Kidney epithelial cell (primary cell): ENCODE measurements around the gene TTLL4. TPM values are rescaled to one million over a fixed set of nuclear protein-coding genes. Genes with fewer than 3 reads are reported as not detected.

Experiments
- DNase-seq: peaks from one replicate; pipeline ENCODE4 v3.0.0-alpha.2; 2010; ENCODE audit warnings: low read depth
- H3K27me3 ChIP-seq: 2 replicates; pipeline ENCODE4 v1.6.0; 2011; ENCODE audit warnings: low read length; ENCODE audit not compliant: control insufficient read depth, insufficient read depth
- H3K36me3 ChIP-seq: 2 replicates; pipeline ENCODE4 v1.5.1; 2011; ENCODE audit warnings: low read length; ENCODE audit not compliant: control insufficient read depth, insufficient read depth
- H3K4me3 ChIP-seq: 2 replicates; pipeline ENCODE4 v1.5.1; 2011; ENCODE audit warnings: low read depth, mild to moderate bottlenecking, control low read depth, low read length
- total RNA-seq: library from RNA; depleted of rRNA; stranded (reverse); fragments of >200 nt; gene quantifications from 2 replicates; pipeline ENCODE4 v1.2.3, GENCODE V29; 2015
- TF ChIP-seq, protein P1 (sequence below): IDR thresholded peaks from 2 replicates; pipeline ENCODE4 v1.5.1; 2011; ENCODE audit warnings: mild to moderate bottlenecking, moderate library complexity, low read length, control low read depth, inconsistent platforms; ENCODE audit not compliant: insufficient read depth, poor library complexity, severe bottlenecking

TTLL4 gene
- total RNA-seq, 1 donor from 2014 or later: 17.3 TPM

DNA sequence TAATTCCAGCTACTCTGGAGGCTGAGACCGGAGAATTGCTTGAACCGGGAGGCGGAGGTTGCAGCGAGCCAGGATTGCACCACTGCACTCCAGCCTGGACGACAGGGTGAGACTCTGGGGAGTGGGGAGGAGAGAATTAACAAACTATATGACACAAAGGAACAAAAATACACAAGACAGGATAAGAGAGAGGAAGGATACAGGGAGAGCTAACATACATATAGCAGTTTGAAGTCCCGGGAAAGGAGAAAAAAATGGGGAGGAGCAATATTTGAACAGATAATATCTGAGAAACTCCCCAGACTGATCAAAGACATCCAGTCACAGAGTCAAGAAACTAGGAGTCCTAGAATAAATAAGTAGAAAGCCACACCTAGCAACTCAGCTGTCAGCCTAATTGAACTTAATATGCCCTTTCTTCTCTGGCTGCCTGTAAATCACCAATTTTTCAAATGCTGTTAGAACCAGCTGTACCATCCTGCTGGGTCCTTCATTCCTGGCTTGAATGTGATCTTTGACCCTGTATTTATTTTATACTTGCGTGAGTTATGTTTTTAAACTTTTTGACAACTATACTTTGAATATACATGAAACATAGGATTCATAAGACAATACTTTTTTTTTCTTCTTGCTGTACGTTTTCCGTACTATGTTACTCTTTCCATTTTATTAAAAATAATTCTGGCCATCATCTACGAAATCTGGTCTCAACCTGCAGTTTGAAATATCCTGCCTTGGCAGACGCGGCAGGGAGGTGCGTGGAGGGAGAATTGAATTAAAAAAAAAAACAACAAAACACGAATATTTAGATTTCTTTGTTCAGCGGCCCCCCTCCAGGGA, 70.4 kb downstream of the TTLL4 start:
- peak overlapping the region; percentile 69 for H3K4me3 ChIP-seq
- H3K36me3 ChIP-seq: no peaks in the 10 kb centered on the region
- no peaks in the 10 kb centered on the region for H3K27me3 ChIP-seq
- no peak for DNase-seq
- TF ChIP-seq, protein P1, sequence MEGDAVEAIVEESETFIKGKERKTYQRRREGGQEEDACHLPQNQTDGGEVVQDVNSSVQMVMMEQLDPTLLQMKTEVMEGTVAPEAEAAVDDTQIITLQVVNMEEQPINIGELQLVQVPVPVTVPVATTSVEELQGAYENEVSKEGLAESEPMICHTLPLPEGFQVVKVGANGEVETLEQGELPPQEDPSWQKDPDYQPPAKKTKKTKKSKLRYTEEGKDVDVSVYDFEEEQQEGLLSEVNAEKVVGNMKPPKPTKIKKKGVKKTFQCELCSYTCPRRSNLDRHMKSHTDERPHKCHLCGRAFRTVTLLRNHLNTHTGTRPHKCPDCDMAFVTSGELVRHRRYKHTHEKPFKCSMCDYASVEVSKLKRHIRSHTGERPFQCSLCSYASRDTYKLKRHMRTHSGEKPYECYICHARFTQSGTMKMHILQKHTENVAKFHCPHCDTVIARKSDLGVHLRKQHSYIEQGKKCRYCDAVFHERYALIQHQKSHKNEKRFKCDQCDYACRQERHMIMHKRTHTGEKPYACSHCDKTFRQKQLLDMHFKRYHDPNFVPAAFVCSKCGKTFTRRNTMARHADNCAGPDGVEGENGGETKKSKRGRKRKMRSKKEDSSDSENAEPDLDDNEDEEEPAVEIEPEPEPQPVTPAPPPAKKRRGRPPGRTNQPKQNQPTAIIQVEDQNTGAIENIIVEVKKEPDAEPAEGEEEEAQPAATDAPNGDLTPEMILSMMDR: no peak

DNA sequence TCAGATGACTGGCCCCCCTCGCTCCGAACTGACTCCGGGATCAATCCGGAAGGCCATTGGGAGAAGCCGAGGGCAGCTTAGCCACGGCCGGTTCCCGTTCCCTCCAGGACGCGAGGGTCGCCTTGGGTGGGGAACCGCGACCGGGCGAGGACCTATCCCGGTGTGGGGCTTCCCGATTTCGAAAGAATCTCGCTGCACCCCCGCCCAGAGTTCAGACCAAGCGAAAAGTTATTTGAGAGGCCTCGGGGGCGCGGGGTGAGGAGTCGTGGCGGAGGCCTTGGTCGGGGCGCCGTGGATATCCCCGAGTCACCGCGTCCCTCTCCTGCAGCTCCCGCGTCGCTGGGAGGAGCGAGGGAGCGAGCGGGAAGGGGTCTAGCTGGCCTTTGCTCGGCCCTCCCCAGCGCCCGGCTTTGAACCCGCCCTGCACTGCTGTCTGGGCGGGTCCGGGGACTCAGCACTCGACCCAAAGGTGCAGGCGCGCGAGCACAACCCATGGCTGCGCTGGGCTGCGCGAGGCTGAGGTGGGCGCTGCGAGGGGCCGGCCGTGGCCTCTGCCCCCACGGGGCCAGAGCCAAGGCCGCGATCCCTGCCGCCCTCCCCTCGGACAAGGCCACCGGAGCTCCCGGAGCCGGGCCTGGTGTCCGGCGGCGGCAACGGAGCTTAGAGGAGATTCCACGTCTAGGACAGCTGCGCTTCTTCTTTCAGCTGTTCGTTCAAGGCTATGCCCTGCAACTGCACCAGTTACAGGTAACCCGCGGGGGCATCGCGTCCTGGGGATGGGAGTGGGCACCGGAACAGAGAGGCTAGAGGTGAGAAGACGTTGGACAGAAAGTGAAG, 71.3 kb downstream of the TTLL4 start, which contains the start of gene CYP27A1:
Gene CYP27A1, plus strand, starts transcription at position 457 of the 837 bp plus-strand sequence. Its CDS starts 36 bp downstream, at position 493.
- no peaks in the 10 kb centered on the region for H3K36me3 ChIP-seq
- TF ChIP-seq, protein P1: no peak
- no peaks in the 10 kb centered on the region for H3K27me3 ChIP-seq
- peak within 1 kb of the TSS; percentile 69 for H3K4me3 ChIP-seq
- DNase-seq: no peak

GRCh38 chr2:218782528-218782844, 71.9 kb downstream of the TTLL4 start:
- DNase-seq: no peak
- H3K4me3 ChIP-seq: peak overlapping the region; percentile 69
- TF ChIP-seq, protein P1: no peak
- no peaks in the 10 kb centered on the region for H3K27me3 ChIP-seq
- no peaks in the 10 kb centered on the region for H3K36me3 ChIP-seq

DNA sequence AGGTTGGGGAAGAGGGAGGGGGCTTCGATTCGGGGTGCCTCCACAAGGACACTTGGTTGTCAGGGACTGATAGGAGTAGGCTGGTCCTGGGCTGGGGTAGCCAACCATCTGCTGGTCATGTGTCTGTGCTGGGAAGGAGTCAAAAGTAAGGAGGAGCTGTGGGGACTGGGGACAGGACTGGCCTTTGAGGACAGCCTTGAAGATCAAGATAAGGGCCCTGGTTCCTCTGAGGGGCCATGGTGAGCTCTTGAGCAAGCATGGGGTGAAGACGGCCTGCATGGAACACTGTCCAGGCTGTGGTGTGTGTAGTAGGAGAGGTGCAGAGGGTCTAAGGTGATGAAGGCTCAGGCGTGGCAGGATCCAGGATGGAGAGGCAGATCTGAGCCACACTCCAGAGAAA, 73.1 kb downstream of the TTLL4 start:
- Histone ChIP-seq H3K27me3 (no peaks in the 10 kb centered on the region), H3K36me3 (no peaks in the 10 kb centered on the region), H3K4me3 (no peak overlapping the region)
- no peak for DNase-seq
- TF ChIP-seq, protein P1: no peak

DNA sequence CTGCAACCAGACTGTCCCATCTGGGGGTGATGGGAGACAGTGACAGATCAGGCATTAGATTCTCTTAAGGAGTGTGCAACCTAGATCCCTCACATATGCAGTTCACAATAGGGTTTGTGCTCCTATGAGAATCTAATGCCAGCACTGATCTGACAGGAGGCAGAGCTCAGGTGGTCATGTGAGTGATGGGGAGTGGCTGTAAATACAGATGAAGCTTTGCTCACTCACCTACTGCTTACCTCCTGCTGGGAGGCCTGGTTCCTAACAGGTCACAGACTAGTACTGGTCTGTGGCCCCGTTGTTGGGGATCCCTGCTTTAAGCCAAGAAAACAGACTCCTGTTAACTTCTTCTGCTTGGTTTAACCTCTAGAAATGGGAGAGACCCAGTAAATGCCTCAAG, 74.5 kb downstream of the TTLL4 start:
- Histone ChIP-seq H3K36me3 (no peaks in the 10 kb centered on the region), H3K27me3 (no peaks in the 10 kb centered on the region), H3K4me3 (no peak overlapping the region)
- DNase-seq: no peak
- TF ChIP-seq, protein P1: no peak
